Measurements from ENCODE around the gene IMPDH2.

Gene IMPDH2

GRCh38 chr3:48989126-48989795 is 39.9 kb downstream of the IMPDH2 start:
- TF ChIP-seq TCF4 (CRISPR knock-in tag; IDR thresholded peaks at IDR 0.05; ENCODE audit: borderline replicate concordance) = no peak
- TF ChIP-seq, protein P1, sequence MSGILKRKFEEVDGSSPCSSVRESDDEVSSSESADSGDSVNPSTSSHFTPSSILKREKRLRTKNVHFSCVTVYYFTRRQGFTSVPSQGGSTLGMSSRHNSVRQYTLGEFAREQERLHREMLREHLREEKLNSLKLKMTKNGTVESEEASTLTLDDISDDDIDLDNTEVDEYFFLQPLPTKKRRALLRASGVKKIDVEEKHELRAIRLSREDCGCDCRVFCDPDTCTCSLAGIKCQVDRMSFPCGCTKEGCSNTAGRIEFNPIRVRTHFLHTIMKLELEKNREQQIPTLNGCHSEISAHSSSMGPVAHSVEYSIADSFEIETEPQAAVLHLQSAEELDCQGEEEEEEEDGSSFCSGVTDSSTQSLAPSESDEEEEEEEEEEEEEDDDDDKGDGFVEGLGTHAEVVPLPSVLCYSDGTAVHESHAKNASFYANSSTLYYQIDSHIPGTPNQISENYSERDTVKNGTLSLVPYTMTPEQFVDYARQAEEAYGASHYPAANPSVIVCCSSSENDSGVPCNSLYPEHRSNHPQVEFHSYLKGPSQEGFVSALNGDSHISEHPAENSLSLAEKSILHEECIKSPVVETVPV (CRISPR knock-in tag; IDR thresholded peaks at IDR 0.05) = no peak
- no peak for TF ChIP-seq OSR1 (CRISPR knock-in tag; IDR thresholded peaks at IDR 0.05)
- TF ChIP-seq ISL1 (CRISPR knock-in tag; IDR thresholded peaks at IDR 0.05) = no peak
- ATAC-seq = peak; percentile 6; the same call in 2 of the 3 replicates

DNA sequence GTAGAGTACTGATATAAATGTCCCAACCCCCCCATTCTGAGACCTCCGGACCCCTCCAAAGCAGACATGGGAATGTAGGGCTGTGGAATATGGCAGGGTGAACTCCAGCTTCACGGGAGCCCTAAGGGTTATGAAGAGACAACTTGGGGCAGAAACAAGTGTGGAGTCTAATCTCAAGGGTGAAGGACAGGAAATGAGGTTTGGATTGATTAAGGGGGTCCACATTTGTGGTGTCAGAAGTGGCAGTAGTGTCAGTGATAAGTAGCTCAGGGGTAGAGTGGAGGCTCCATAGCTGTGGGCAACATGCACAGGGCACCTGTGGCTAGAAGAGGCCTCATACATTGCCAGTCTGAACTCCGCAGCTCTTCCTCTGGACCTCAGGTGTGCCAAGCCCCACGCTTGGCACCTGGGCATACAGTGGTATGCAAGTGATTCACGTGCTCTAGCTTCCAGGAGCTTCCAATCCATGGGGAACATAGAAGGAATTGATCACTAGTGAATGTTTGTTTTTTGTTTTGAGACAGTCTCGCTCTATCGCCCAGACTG is 43.3 kb downstream of the IMPDH2 start:
- no peak for TF ChIP-seq SNAI2 (CRISPR knock-in tag; IDR thresholded peaks at IDR 0.05)
- TF ChIP-seq CSDC2 (CRISPR knock-in tag; IDR thresholded peaks at IDR 0.05) = no peak
- no peak for TF ChIP-seq POU6F1 (CRISPR knock-in tag; IDR thresholded peaks at IDR 0.05; ENCODE audit: borderline replicate concordance, low read depth)
- TF ChIP-seq, protein P1 (CRISPR knock-in tag; IDR thresholded peaks at IDR 0.05) = no peak
- TF ChIP-seq ZFP30 (CRISPR knock-in tag; IDR thresholded peaks at IDR 0.05) = no peak

DNA sequence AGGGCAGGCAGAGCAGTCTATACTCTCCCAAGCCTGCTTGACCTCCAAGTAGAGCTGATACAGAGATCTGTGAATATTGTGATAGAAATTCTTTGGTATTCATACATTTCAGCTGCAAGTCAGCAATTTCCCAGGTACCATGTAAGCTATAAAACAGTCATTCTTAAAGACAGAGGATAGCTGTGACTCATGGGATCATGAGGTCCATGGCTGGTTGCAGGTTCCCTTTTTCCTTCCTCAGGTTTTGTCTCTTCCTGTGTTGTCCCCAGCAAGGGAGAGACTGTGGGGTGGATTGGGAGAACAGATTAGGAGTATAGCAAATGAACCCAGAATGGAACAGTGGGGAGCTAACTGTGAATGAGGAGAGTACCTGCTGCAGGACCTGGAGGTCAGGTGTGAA is 44.5 kb downstream of the IMPDH2 start:
- ATAC-seq = no peak
- no peak for TF ChIP-seq TCF4 (CRISPR knock-in tag; IDR thresholded peaks at IDR 0.05; ENCODE audit: borderline replicate concordance)
- TF ChIP-seq, protein P1 (CRISPR knock-in tag; IDR thresholded peaks at IDR 0.05) = no peak
- TF ChIP-seq CSDC2 (CRISPR knock-in tag; IDR thresholded peaks at IDR 0.05) = no peak
- TF ChIP-seq SNAI2 (CRISPR knock-in tag; IDR thresholded peaks at IDR 0.05) = no peak
- no peak for TF ChIP-seq ZNF8 (CRISPR knock-in tag; IDR thresholded peaks at IDR 0.05)
- no peak for TF ChIP-seq ZNF70 (CRISPR knock-in tag; IDR thresholded peaks at IDR 0.05)
- no peak for TF ChIP-seq OSR1 (CRISPR knock-in tag; IDR thresholded peaks at IDR 0.05)
- no peak for TF ChIP-seq PPARA (CRISPR knock-in tag; IDR thresholded peaks at IDR 0.05; ENCODE audit: borderline replicate concordance)

More for the DNA sequence above, 43.3 kb downstream of the IMPDH2 start:
- ATAC-seq = no peak

DNA sequence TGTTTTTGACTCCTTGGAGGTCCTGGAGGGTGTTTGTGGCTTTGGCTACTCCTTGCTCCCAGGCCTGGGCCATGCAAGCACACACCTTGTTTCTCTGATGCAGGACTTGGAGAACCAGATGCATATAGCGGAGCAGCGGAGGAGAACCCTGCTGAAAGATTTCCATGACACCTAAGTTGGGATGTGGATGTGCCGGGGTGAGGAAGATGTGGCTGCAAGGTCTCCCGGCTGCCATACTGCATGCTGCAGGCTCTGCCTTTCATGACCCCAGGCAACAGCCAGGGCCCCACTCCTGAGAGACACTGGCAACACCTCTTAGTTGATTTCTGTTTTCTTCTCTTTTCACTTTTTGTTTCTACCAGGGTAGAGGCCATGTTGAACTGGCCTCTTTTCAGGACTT is 46.1 kb downstream of the IMPDH2 start:
- no peak for ATAC-seq
- TF ChIP-seq SNAI2 (CRISPR knock-in tag; IDR thresholded peaks at IDR 0.05) (no peak), RARB (CRISPR knock-in tag; IDR thresholded peaks at IDR 0.05) (no peak), OSR1 (CRISPR knock-in tag; IDR thresholded peaks at IDR 0.05) (no peak), PPARA (CRISPR knock-in tag; IDR thresholded peaks at IDR 0.05; ENCODE audit: borderline replicate concordance) (no peak), ZNF8 (CRISPR knock-in tag; IDR thresholded peaks at IDR 0.05) (no peak), GLIS3 (CRISPR knock-in tag; IDR thresholded peaks at IDR 0.05) (no peak)

- ATAC-seq = no peak
- no peak for TF ChIP-seq ZFP3 (CRISPR knock-in tag; IDR thresholded peaks at IDR 0.05)
- TF ChIP-seq BACH2 (CRISPR knock-in tag; IDR thresholded peaks at IDR 0.05; ENCODE audit: borderline replicate concordance) = no peak
- TF ChIP-seq, protein P2, sequence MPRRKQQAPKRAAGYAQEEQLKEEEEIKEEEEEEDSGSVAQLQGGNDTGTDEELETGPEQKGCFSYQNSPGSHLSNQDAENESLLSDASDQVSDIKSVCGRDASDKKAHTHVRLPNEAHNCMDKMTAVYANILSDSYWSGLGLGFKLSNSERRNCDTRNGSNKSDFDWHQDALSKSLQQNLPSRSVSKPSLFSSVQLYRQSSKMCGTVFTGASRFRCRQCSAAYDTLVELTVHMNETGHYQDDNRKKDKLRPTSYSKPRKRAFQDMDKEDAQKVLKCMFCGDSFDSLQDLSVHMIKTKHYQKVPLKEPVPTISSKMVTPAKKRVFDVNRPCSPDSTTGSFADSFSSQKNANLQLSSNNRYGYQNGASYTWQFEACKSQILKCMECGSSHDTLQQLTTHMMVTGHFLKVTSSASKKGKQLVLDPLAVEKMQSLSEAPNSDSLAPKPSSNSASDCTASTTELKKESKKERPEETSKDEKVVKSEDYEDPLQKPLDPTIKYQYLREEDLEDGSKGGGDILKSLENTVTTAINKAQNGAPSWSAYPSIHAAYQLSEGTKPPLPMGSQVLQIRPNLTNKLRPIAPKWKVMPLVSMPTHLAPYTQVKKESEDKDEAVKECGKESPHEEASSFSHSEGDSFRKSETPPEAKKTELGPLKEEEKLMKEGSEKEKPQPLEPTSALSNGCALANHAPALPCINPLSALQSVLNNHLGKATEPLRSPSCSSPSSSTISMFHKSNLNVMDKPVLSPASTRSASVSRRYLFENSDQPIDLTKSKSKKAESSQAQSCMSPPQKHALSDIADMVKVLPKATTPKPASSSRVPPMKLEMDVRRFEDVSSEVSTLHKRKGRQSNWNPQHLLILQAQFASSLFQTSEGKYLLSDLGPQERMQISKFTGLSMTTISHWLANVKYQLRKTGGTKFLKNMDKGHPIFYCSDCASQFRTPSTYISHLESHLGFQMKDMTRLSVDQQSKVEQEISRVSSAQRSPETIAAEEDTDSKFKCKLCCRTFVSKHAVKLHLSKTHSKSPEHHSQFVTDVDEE (CRISPR knock-in tag; IDR thresholded peaks at IDR 0.05) = no peak
- TF ChIP-seq, protein P3, sequence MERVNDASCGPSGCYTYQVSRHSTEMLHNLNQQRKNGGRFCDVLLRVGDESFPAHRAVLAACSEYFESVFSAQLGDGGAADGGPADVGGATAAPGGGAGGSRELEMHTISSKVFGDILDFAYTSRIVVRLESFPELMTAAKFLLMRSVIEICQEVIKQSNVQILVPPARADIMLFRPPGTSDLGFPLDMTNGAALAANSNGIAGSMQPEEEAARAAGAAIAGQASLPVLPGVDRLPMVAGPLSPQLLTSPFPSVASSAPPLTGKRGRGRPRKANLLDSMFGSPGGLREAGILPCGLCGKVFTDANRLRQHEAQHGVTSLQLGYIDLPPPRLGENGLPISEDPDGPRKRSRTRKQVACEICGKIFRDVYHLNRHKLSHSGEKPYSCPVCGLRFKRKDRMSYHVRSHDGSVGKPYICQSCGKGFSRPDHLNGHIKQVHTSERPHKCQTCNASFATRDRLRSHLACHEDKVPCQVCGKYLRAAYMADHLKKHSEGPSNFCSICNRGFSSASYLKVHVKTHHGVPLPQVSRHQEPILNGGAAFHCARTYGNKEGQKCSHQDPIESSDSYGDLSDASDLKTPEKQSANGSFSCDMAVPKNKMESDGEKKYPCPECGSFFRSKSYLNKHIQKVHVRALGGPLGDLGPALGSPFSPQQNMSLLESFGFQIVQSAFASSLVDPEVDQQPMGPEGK (CRISPR knock-in tag; IDR thresholded peaks at IDR 0.05; ENCODE audit: borderline replicate concordance) = no peak
- no peak for TF ChIP-seq OSR1 (CRISPR knock-in tag; IDR thresholded peaks at IDR 0.05)
- no peak for TF ChIP-seq ZC3H10 (CRISPR knock-in tag; IDR thresholded peaks at IDR 0.05)
- TF ChIP-seq SNAI2 (CRISPR knock-in tag; IDR thresholded peaks at IDR 0.05) = no peak
- no peak for TF ChIP-seq CSDC2 (CRISPR knock-in tag; IDR thresholded peaks at IDR 0.05)
- no peak for TF ChIP-seq RARB (CRISPR knock-in tag; IDR thresholded peaks at IDR 0.05)
- no peak for TF ChIP-seq PPARA (CRISPR knock-in tag; IDR thresholded peaks at IDR 0.05; ENCODE audit: borderline replicate concordance)
- no peak for TF ChIP-seq ARNTL (CRISPR knock-in tag; IDR thresholded peaks at IDR 0.05; ENCODE audit: borderline replicate concordance, low read depth)
- TF ChIP-seq ZNF70 (CRISPR knock-in tag; IDR thresholded peaks at IDR 0.05) = no peak
- no peak for TF ChIP-seq ZNF8 (CRISPR knock-in tag; IDR thresholded peaks at IDR 0.05)
These were observed 46.5 kb downstream of the IMPDH2 start for GRCh38 chr3:48982686-48983085.
